DMS53 treated with DMSO at 0.1 percent for 48 hours (cell line): ENCODE measurements around the gene GLYR1.

ENCODE experiments used
- DNase-seq: peaks from one replicate; lab custom pipeline; 2025; ENCODE audit not compliant: unreplicated experiment; lab: John Stamatoyannopoulos, UW

The GLYR1 gene

DNA sequence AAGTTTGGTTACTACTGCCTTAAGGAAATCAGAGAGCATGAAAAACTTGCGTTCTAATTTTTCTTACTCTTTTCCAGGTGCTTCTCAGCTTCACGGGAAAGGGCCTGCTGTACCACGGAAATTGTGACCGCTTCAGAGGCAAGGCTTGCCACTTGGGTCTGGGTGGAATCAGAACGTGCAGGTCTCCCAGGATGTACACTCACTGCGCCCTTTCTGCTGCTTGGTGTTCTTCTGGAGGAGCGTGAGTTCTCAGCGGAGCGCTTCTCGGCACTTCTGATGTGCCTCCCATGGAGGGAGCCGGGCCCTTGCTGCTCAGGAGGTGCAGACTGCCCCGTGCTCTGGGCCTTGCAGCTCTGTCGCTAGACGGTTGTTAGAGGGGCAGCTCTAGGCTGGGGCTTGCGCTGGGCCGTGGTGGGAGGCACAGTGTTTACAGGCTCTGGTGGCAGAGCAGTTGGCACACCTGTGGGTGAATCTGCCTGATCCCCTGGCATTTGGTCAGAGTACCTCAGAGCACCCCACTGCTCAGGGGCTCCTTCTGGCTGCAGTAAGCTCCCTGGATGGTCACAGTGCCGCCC, 33.0 kb upstream of the GLYR1 start:
- no peak for DNase-seq

GRCh38 chr16:4879049-4879448, 32.0 kb upstream of the GLYR1 start:
- DNase-seq, result no peak

- no peak for DNase-seq
These were observed 30.2 kb upstream of the GLYR1 start for GRCh38 chr16:4877380-4877685.

GRCh38 chr16:4876646-4877379, 29.7 kb upstream of the GLYR1 start:
- no peak for DNase-seq

DNA sequence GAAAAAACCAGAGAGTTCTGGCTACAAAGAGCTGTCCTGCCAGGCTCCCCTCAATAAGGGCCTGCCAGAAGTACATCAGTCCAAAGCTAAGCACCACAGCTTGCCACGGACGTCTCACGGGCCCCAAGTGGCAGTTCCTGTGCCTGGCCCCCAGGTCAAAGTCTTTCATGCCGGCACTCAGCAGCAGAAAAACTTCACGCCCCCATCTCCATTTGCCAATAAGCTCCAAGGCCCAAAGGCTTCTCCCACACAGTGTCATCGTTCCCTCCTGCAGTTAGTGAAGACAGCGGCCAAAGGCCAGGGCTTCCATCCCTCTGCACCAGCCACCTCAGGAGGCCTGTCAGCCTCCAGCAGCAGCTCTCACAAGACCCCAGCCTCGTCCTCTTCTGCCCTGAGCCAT, 27.6 kb upstream of the GLYR1 start:
- DNase-seq, result no peak

DNA sequence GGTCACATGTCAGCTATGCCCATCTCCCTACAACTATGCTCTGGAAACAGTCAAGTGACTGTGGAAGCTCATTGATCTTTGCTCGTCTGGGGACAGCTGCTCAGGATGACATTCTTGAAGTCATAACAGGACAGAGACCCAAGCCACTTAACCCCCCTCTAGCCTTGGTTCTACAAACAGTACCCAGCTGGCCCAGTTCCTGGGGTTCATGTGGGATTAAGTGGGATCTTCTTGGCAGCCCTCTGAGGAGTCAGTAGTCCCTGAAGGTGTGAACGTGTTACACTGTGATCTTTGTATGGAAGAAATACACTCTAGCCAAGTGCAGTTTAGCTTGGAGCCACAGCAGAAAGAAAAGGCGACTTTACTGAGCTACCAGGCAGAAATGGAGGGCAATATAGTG, 26.0 kb upstream of the GLYR1 start:
- DNase-seq, result no peak

DNA sequence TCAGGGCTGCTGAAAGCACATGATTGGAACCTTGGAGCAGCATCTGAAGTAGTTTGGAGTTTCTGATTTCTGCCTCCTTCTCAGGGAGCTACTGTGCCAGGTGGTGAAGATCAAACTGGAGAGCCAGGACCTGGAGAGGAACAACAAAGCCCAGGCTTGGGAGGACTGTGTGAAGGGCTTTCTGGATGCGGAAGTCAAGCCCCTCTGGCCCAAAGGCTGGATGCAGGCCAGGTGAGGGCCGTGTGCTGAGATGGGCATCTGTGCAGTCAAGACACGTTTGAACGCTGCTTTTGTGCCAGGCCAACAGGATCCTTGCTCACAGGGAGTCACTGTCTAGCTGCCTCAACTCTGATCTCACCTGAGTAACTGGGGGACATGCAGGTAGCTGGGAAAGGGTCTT, 24.0 kb upstream of the GLYR1 start:
- no peak for DNase-seq

- no peak for DNase-seq
These were observed 23.1 kb upstream of the GLYR1 start for GRCh38 chr16:4870138-4870671.

DNA sequence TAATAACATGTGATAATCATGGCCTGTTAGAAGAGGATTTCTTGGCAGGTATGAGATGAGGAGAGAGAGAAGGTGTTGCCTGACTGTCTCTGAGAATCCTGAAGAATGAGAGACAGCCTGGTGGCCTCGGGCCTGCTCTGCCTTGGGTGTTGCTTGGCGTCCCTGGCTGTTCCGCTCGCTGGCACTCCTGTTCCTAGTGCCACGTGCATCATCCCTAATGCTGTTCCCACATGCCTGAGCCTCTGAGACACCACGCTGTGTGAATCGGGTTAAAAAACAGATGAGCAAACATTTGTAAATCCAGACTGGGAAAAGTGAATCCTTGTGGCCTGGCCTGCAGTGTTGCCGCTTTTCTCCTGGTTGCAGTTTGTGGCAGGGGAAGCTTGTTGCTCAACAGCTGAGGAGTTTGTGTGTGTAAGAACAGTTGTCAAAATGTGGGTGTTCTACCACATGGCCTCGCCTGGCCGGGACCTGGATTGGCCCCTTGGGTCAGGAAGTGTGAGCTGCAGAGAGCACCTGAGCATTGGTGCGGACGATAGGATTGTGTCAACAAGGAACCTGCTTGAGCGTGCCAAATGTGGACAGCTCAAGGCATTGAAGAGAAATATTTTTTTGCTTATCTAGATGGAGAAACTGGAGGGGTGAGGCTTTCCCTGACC, 22.2 kb upstream of the GLYR1 start:
- no peak for DNase-seq

GRCh38 chr16:4868535-4868934, 21.4 kb upstream of the GLYR1 start:
- no peak for DNase-seq

DNA sequence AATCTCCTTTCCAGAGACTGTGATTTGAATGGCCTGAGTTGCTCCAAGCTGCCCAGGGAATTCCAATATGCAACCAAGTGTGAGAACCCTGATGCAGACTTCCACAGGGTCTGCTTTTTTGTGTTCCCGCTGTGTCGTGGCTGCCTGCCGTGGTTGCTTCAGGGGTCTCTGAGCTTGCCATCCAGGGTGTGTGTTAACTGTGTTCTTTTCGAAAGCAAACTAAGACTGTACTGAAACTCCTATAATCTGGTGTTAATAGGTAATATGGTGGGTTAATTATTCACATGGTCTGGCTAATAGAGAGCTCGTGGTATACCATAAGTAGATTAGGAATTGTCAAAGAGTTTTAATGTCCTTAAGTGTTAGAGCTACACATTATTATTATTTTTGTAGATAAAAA, 20.9 kb upstream of the GLYR1 start:
- DNase-seq, result no peak

DNA sequence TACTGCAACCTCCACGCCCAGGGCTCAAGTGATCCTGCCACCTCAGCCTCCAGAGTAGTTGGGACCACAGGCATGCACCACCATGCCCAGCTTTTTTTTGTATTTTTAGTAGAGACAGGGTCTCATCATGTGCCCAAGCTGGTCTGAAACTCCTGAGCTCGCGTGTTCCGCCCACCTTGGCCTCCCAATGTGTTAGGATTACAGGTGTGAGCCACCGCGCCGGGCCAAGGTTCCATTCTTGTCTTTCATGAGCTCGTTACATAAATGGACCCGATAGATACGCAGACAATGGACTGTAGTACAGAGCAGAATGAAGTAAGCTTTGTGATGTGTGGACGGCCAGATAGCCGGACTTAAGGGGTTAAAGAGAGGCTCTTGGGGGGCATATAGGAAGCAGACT, 19.5 kb upstream of the GLYR1 start:
- no peak for DNase-seq

- no peak for DNase-seq
These were observed 18.3 kb upstream of the GLYR1 start for GRCh38 chr16:4865231-4865860.

DNA sequence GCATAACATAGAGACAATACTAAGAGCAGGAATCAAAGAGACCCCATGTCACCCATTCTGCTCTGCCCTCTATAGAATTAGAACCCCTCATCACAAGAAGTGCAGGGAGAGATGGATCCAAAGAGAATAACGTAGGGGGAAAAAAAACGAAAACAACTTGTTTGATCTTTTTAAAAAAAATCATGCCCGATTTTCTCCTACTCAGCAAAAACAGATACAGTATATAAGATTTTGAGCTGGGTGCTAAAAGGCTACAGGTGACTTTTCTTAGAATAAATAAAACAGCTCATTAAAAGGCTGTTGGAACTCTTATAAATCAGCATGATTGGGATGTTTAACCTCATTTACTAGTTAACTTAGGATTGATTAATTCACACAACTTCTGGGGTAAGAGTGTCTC, 17.6 kb upstream of the GLYR1 start:
- no peak for DNase-seq

DNA sequence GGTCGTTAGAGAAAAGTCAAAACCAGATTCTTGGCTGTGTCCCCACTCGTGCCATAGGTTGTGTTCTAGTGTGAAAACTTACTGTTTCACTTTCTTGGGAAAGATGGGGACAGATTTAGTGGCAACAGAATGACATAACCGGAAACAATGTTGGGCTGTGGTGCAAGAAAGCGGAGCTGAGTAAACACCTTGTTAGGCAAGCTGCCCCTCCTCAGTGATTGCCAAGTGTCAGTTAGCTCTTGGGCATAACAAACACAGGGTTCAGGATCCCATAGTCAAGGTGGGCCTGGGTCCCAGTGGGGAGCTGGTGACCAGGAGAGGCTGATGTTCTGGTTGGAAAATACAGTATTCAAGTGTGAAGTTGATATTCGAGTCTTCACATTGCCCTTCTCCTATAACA, 15.6 kb upstream of the GLYR1 start:
- no peak for DNase-seq

DNA sequence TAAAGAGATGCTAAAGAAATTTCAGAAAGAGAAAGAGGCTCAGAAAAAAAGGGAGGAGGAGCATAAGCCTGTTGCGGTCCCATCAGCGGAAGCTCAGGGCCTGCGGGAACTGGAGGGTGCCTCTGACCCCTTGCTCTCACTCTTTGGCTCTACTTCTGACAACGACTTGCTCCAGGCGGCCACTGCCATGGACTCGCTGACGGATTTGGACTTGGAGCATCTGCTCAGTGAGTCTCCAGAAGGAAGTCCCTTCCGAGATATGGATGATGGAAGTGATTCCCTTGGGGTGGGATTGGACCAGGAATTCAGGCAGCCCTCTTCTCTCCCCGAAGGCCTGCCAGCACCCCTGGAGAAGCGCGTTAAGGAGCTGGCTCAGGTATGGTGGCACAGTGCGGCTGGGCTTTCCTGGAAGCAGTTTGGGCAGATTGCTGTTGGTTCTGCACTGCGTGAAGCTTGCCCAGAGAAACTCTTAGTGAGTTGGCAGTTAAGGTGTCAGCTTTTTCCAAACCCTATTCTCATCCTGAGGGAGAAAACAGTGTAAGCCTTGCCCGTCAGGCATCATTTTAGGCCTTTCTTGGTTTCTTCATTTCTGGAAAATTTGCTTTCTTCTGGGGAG, 13.7 kb upstream of the GLYR1 start:
- no peak for DNase-seq

- no peak for DNase-seq
These were observed 12.8 kb upstream of the GLYR1 start for GRCh38 chr16:4859900-4860255.

- DNase-seq, result no peak
These were observed 12.3 kb upstream of the GLYR1 start for GRCh38 chr16:4859190-4859899.

- DNase-seq, result no peak
These were observed 8.7 kb upstream of the GLYR1 start for GRCh38 chr16:4855804-4856203.

DNA sequence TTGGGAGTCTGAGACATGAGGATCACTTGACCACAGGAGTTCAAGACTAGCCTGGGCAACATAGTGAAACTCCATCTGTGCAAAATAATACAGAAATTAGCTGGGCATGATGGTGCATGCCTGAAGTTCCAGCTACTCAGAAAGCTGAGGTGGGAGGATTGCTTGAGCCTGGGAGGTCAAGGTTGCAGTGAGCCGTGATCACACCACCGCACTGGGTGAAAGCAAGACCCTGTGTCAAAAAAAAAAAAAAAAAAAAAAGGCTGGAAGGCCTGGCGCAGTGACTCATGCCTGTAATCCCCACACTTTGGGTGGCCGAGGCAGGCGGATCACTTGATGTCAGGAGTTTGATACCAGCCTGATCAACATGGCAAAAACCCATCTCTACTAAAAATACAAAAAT, 8.3 kb upstream of the GLYR1 start:
- DNase-seq, result no peak

GRCh38 chr16:4852221-4852872, 5.3 kb upstream of the GLYR1 start:
- no peak for DNase-seq
